Astrocyte (in vitro differentiated cells and primary cell): ENCODE measurements around the gene RMI2. TPM values are rescaled to one million over a fixed set of nuclear protein-coding genes. Genes with fewer than 3 reads are reported as not detected.

Experiments used
- DNase-seq: peaks from one replicate; pipeline ENCODE4 v3.0.0-alpha.2; 2010; ENCODE audit warnings: low read depth
- FAIRE-seq: peaks from 2 replicates; lab custom pipeline; 2011; peaks lifted over from hg19 to GRCh38; lab: Jason Lieb, UNC
- H2AFZ ChIP-seq: 2 replicates; pipeline ENCODE4 v1.6.0; 2012; ENCODE audit warnings: low read depth, low read length, inconsistent platforms
- H3K27ac ChIP-seq: 2 replicates; pipeline ENCODE4 v1.5.1; 2011; ENCODE audit warnings: low read depth, low read length, inconsistent platforms
- H3K27me3 ChIP-seq: 2 replicates; pipeline ENCODE4 v1.6.0; 2011; ENCODE audit warnings: low read length, inconsistent platforms; ENCODE audit not compliant: insufficient read depth
- H3K36me3 ChIP-seq: 2 replicates; pipeline ENCODE4 v1.5.1; 2011; ENCODE audit warnings: low read length, inconsistent platforms; ENCODE audit not compliant: insufficient read depth
- H3K4me1 ChIP-seq: 2 replicates; pipeline ENCODE4 v1.5.1; 2011; ENCODE audit warnings: low read length, inconsistent platforms; ENCODE audit not compliant: insufficient read depth
- H3K4me2 ChIP-seq: 2 replicates; pipeline ENCODE4 v1.6.0; 2012; ENCODE audit warnings: low read length, inconsistent platforms
- H3K4me3 ChIP-seq: 2 replicates; pipeline ENCODE4 v1.5.1; 2011; ENCODE audit warnings: low read depth, mild to moderate bottlenecking, low read length, inconsistent platforms; ENCODE audit not compliant: insufficient read depth
- H3K79me2 ChIP-seq: 2 replicates; pipeline ENCODE4 v1.6.0; 2012; ENCODE audit warnings: mild to moderate bottlenecking, low read length, inconsistent platforms; ENCODE audit not compliant: insufficient read depth
- H3K9ac ChIP-seq: 2 replicates; pipeline ENCODE4 v1.6.0; 2012; ENCODE audit warnings: mild to moderate bottlenecking, low read length, inconsistent platforms
- H3K9me3 ChIP-seq: 2 replicates; pipeline ENCODE4 v1.5.1; 2012; ENCODE audit warnings: low read depth, mild to moderate bottlenecking, low read length, inconsistent platforms; ENCODE audit not compliant: insufficient read depth
- H4K20me1 ChIP-seq: 2 replicates; pipeline ENCODE4 v1.6.0; 2012; ENCODE audit warnings: low read length, inconsistent platforms; ENCODE audit not compliant: insufficient read depth
- H3K27ac Mint-ChIP-seq: one replicate; pipeline ENCODE4 v1.8.0; 2021; ENCODE audit warnings: mild to moderate bottlenecking, mixed read lengths; ENCODE audit not compliant: unreplicated experiment
- H3K27me3 Mint-ChIP-seq: one replicate; pipeline ENCODE4 v1.8.0; 2021; ENCODE audit warnings: low read depth, mixed read lengths; ENCODE audit not compliant: unreplicated experiment
- H3K36me3 Mint-ChIP-seq: one replicate; pipeline ENCODE4 v1.8.0; 2021; ENCODE audit warnings: low read depth, mixed read lengths; ENCODE audit not compliant: unreplicated experiment
- H3K4me1 Mint-ChIP-seq: one replicate; pipeline ENCODE4 v1.8.0; 2021; ENCODE audit warnings: low read depth, mixed read lengths; ENCODE audit not compliant: unreplicated experiment
- H3K4me3 Mint-ChIP-seq: one replicate; pipeline ENCODE4 v1.8.0; 2021; ENCODE audit warnings: mild to moderate bottlenecking, moderate library complexity, mixed read lengths; ENCODE audit not compliant: unreplicated experiment
- H3K9me3 Mint-ChIP-seq: one replicate; pipeline ENCODE4 v1.8.0; 2021; ENCODE audit warnings: mild to moderate bottlenecking, mixed read lengths; ENCODE audit not compliant: unreplicated experiment
- EZH2 ChIP-seq: IDR thresholded peaks from 2 replicates; pipeline ENCODE4 v1.6.1; 2012; ENCODE audit warnings: mild to moderate bottlenecking, low read length, inconsistent platforms; ENCODE audit not compliant: insufficient read depth
- total RNA-seq: library from RNA; stranded (reverse); gene quantifications from 2 replicates; pipeline ENCODE4 v1.2.1, GENCODE V29; 2021
- TF ChIP-seq, protein P1 (sequence below): IDR thresholded peaks from 2 replicates; pipeline ENCODE4 v1.5.1; 2011; ENCODE audit warnings: low read depth, mild to moderate bottlenecking, inconsistent platforms, low read length, moderate library complexity; ENCODE audit not compliant: insufficient read depth

The RMI2 gene
- total RNA-seq, 1 donor from 2014 or later: 7.8 TPM

DNA sequence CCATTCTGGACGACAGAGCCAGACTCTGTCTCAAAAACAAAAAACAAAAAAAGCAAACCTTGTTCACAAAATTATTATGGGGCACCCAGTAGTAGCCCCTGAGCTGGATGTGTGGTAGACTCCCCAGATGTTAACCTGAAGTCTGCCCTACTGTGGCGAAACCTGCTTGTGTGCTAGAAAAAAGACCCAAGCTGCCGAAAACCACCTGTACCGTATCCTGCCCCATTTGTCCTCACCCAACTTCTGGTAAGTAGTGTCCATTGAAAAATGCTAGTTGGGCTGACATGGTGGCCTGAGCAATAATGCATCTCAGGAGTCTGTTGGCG lies 9.1 kb downstream of the RMI2 start:
- Mint-ChIP-seq H3K4me1 (peaks cover 26% of the 10 kb centered on the region), H3K27me3 (no peaks in the 10 kb centered on the region), H3K27ac (no peak overlapping the region), H3K36me3 (no peaks in the 10 kb centered on the region), H3K9me3 (no peaks in the 10 kb centered on the region), H3K4me3 (no peak overlapping the region)
- H3K4me1 ChIP-seq: peaks cover 39% of the 10 kb centered on the region
- no peak overlapping the region for H3K27ac ChIP-seq
- no peak overlapping the region for H3K4me2 ChIP-seq
- H2AFZ ChIP-seq: no peak overlapping the region
- no peak for FAIRE-seq
- H3K4me3 ChIP-seq: no peak overlapping the region
- H3K9me3 ChIP-seq: no peaks in the 10 kb centered on the region
- H3K9ac ChIP-seq: no peak overlapping the region
- no peaks in the 10 kb centered on the region for H3K79me2 ChIP-seq
- no peaks in the 10 kb centered on the region for H3K36me3 ChIP-seq
- no peak for DNase-seq
- no peaks in the 10 kb centered on the region for H4K20me1 ChIP-seq
- TF ChIP-seq EZH2: no peak
- TF ChIP-seq, protein P1, sequence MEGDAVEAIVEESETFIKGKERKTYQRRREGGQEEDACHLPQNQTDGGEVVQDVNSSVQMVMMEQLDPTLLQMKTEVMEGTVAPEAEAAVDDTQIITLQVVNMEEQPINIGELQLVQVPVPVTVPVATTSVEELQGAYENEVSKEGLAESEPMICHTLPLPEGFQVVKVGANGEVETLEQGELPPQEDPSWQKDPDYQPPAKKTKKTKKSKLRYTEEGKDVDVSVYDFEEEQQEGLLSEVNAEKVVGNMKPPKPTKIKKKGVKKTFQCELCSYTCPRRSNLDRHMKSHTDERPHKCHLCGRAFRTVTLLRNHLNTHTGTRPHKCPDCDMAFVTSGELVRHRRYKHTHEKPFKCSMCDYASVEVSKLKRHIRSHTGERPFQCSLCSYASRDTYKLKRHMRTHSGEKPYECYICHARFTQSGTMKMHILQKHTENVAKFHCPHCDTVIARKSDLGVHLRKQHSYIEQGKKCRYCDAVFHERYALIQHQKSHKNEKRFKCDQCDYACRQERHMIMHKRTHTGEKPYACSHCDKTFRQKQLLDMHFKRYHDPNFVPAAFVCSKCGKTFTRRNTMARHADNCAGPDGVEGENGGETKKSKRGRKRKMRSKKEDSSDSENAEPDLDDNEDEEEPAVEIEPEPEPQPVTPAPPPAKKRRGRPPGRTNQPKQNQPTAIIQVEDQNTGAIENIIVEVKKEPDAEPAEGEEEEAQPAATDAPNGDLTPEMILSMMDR: no peak
- no peaks in the 10 kb centered on the region for H3K27me3 ChIP-seq

DNA sequence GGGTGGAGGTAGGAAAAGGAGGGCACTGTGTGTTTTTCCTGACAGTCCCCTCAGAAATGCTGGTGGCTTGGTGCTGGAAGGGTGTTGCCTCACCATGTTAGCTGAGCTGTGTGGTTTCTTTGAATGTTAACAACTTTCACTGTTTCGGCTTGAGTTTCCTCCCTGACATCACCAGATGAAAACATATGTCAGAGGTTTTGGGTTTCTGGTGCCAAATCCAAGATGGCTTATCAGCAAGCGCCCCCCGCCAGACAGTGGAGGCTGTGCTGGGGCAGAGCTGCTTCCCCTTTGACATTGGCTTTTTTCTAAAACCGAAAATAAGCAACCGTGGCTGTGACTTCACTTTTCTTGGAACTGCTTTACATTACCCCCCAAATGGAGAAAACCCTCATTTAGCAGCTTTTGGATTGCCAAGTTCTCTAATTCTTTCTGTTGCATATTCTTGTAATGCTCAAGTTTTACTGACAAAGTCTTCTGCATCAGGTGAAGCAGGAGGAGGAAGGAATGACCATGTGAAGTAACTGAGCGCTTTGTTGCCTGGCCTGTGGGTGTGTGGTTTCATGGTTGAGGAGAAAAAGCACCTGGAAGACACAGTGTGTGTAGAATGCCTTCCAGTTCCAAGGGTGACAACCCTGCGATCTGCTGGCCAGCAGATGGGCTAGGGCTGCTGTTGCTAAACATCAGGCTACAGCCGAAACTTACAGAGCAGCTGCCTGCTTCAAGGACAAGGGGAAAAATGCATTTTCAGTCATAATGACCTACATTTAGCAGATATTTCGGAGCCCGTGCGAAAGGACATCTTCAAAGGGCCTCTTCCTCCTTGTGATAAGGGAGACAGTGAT lies 9.7 kb downstream of the RMI2 start:
- Histone ChIP-seq H3K27me3 (no peaks in the 10 kb centered on the region), H3K4me2 (no peak overlapping the region), H3K36me3 (no peaks in the 10 kb centered on the region), H3K9ac (no peak overlapping the region), H3K4me1 (peaks cover 40% of the 10 kb centered on the region), H3K9me3 (no peaks in the 10 kb centered on the region), H3K79me2 (no peaks in the 10 kb centered on the region), H3K4me3 (no peak overlapping the region), H2AFZ (no peak overlapping the region), H3K27ac (no peak overlapping the region), H4K20me1 (no peaks in the 10 kb centered on the region)
- Mint-ChIP-seq H3K27ac (no peak overlapping the region), H3K36me3 (no peaks in the 10 kb centered on the region), H3K9me3 (no peaks in the 10 kb centered on the region), H3K27me3 (no peaks in the 10 kb centered on the region), H3K4me1 (peaks cover 28% of the 10 kb centered on the region), H3K4me3 (no peak overlapping the region)
- no peak for TF ChIP-seq EZH2
- TF ChIP-seq, protein P1: no peak
- peak; percentile 62 for DNase-seq
- no peak for FAIRE-seq

DNA sequence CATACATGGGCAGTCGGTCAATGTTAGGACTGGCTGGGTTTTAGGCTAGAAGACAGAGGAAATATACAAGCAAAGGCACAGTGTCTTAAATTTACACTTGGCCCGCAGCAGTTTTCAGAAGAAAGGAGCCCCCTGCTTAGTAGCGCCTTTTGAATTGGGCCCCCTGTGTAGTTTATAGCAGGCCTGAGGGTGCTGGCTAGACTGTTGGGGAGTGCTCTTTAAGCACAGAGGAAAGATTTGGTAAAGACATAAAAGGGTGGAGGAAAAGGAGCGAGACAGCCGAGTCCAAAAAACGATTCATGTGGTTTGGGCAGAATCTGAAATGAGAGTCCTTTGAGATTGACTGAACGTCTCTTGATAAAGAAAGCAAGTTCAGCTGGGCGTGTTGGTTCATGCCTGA lies 10.6 kb downstream of the RMI2 start:
- Histone ChIP-seq H3K9ac (no peak overlapping the region), H3K36me3 (no peaks in the 10 kb centered on the region), H3K4me2 (no peak overlapping the region), H3K9me3 (no peaks in the 10 kb centered on the region), H3K27ac (no peak overlapping the region), H3K27me3 (no peaks in the 10 kb centered on the region), H4K20me1 (no peaks in the 10 kb centered on the region), H3K79me2 (no peaks in the 10 kb centered on the region), H3K4me3 (no peak overlapping the region), H2AFZ (no peak overlapping the region), H3K4me1 (peaks cover 37% of the 10 kb centered on the region)
- TF ChIP-seq EZH2: no peak
- TF ChIP-seq, protein P1: no peak
- Mint-ChIP-seq H3K9me3 (no peaks in the 10 kb centered on the region), H3K27ac (peak overlapping the region; percentile 55), H3K36me3 (no peaks in the 10 kb centered on the region), H3K4me1 (peaks cover 27% of the 10 kb centered on the region), H3K27me3 (no peaks in the 10 kb centered on the region), H3K4me3 (no peak overlapping the region)
- no peak for DNase-seq
- no peak for FAIRE-seq
